Fibroblast of skin of scalp (primary cell): Measurements from ENCODE around the gene ELL.

Experiments
- DNase-seq: peaks from one replicate; pipeline ENCODE4 v3.0.0-alpha.2; 2013

ELL gene

DNA sequence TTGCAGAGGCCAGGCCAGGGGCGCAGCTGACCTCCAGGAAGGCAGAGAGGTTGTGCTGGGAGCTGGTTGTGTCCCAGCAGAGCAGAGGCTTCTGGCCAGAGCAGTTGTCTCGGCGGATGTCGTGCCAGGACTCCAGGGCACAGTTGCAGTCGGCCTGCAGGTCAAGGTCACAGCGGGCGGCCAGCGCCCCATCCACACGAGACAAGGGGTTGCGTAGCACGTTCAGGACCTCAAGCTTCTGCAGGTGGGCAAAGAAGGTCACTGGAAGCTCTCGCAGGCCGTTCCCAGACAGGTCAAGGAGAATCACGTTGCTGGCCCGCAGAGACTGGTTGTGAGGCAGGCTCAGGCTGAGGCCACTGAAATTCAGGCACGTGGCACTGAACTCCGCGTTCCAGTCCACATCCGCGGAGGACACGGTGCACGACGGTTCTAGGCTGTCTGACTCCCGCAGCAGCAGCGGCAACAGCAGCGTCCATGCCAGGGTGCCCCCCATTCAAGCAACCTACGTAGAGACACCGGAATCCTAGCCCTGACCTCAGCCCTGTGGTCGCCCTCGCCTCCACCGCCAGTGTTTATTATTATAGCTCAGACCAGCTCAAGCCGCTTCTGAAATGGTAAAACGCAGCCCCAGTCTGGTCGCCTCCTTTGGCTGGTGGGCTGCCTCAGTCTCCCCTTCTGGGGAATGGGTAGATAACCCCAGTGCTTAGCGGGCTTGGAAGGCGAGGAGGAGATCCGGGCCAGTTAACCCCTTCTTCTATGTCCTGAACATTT is 125.2 kb downstream of the ELL start:
- no peak for DNase-seq

DNA sequence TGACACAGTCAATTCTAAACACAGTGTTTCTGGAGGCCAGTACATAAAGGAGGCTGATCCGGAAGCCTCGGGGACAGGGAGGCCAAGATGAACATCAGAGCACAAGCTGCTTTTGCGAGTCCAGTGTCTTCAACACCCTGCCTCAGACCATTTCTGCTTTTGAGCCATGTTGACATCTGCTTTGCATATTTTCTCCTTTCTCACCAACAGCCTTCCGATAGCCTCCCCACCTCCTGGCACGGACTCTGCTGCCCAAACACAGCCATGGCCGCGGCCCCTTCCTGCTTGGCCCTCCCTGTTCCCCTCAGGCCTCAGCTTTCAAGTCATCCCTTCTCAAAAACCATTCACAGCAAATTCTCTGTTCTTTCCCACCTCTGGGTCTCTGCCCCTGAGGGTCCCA is 128.0 kb downstream of the ELL start:
- DNase-seq = no peak

- no peak for DNase-seq
Observed at GRCh38 chr19:18392926-18393325, 128.9 kb downstream of the ELL start.
